GM06990 (cell line): ENCODE measurements around the gene PDK2.

ENCODE experiments used
- DNase-seq: peaks from one replicate; pipeline ENCODE4 v3.0.0-alpha.2; 2011; ENCODE audit not compliant: insufficient read length; ENCODE audit errors: extremely low read depth
- H3K27me3 ChIP-seq: replicated peaks from 2 replicates; pipeline ENCODE4 v1.6.0; 2011; ENCODE audit warnings: low read length; ENCODE audit not compliant: control insufficient read depth, insufficient read depth
- H3K36me3 ChIP-seq: 2 replicates; pipeline ENCODE4 v1.5.1; 2011; ENCODE audit warnings: low read length; ENCODE audit not compliant: control insufficient read depth, insufficient read depth
- H3K4me3 ChIP-seq: replicated peaks from 2 replicates; pipeline ENCODE4 v1.5.1; 2011; ENCODE audit warnings: low read depth, mild to moderate bottlenecking, control low read depth, low read length
- CTCF ChIP-seq: IDR thresholded peaks from 2 replicates; pipeline ENCODE4 v1.5.1; 2011; ENCODE audit warnings: low read length, control low read depth, mild to moderate bottlenecking, inconsistent platforms; ENCODE audit not compliant: insufficient read depth, poor library complexity, severe bottlenecking

PDK2 gene

GRCh38 chr17:50095626-50096037 is 481 bp downstream of the PDK2 start:
- no peak for DNase-seq

GRCh38 chr17:50096092-50096491 is 941 bp downstream of the PDK2 start:
- DNase-seq, result no peak
- no peak for TF ChIP-seq CTCF
- no peaks in the 10 kb centered on the region for H3K27me3 ChIP-seq
- no peaks in the 10 kb centered on the region; the same call in none of the 2 replicates for H3K36me3 ChIP-seq
- peak overlapping the region; percentile 84 for H3K4me3 ChIP-seq

More at GRCh38 chr17:50095626-50096037, 481 bp downstream of the PDK2 start:
- Histone ChIP-seq H3K27me3 (no peaks in the 10 kb centered on the region), H3K4me3 (peak overlapping the region; percentile 84), H3K36me3 (no peaks in the 10 kb centered on the region; the same call in none of the 2 replicates)
- TF ChIP-seq CTCF, result no peak

- no peak overlapping the region for H3K4me3 ChIP-seq
- no peaks in the 10 kb centered on the region for H3K27me3 ChIP-seq
- DNase-seq, result no peak
- TF ChIP-seq CTCF, result no peak
- H3K36me3 ChIP-seq, result no peaks in the 10 kb centered on the region; the same call in none of the 2 replicates
Measured at GRCh38 chr17:50096758-50097157, 1.6 kb downstream of the PDK2 start.

- no peak for DNase-seq
- no peaks in the 10 kb centered on the region; the same call in none of the 2 replicates for H3K36me3 ChIP-seq
- H3K27me3 ChIP-seq, result no peaks in the 10 kb centered on the region
- no peak for TF ChIP-seq CTCF
- H3K4me3 ChIP-seq, result no peak overlapping the region
Measured at GRCh38 chr17:50097455-50097854, 2.3 kb downstream of the PDK2 start.

- H3K27me3 ChIP-seq, result no peaks in the 10 kb centered on the region
- no peaks in the 10 kb centered on the region; the same call in none of the 2 replicates for H3K36me3 ChIP-seq
- H3K4me3 ChIP-seq, result no peak overlapping the region
- no peak for TF ChIP-seq CTCF
- no peak for DNase-seq
Measured at GRCh38 chr17:50097926-50098325, 2.8 kb downstream of the PDK2 start.

GRCh38 chr17:50098583-50098982 is 3.4 kb downstream of the PDK2 start:
- no peaks in the 10 kb centered on the region for H3K27me3 ChIP-seq
- no peaks in the 10 kb centered on the region; the same call in none of the 2 replicates for H3K36me3 ChIP-seq
- no peak overlapping the region for H3K4me3 ChIP-seq
- TF ChIP-seq CTCF, result no peak
- no peak for DNase-seq
